ENCODE results near the gene PRR36. TPM values are rescaled to one million over a fixed set of nuclear protein-coding genes. Genes with fewer than 3 reads are reported as not detected.
A peak's percentile ranks its signal among the peaks of the same experiment; 100 is the strongest.

The PRR36 gene
- total RNA-seq, 2 donors from 2014 or later, result 0.19 to 0.21 TPM

GRCh38 chr19:7829166-7829520 lies 45.0 kb downstream of the PRR36 start:
- Mint-ChIP-seq H3K27me3 (no peaks in the 10 kb centered on the region), H3K9me3 (no peaks in the 10 kb centered on the region), H3K4me3 (peak overlapping the region; percentile 91), H3K27ac (peak overlapping the region; percentile 88), H3K36me3 (ENCODE audit: low read depth) (no peaks in the 10 kb centered on the region), H3K4me1 (peaks cover 14% of the 10 kb centered on the region)
- no peak for ATAC-seq (replicated peaks)

GRCh38 chr19:7823686-7824301 lies 50.4 kb downstream of the PRR36 start:
- H3K27me3 Mint-ChIP-seq, result peaks cover 15% of the 10 kb centered on the region
- no peaks in the 10 kb centered on the region for H3K9me3 Mint-ChIP-seq
- H3K4me1 Mint-ChIP-seq, result peaks cover under 1% of the 10 kb centered on the region
- no peak for ATAC-seq (replicated peaks)
- H3K36me3 Mint-ChIP-seq (ENCODE audit: low read depth), result no peaks in the 10 kb centered on the region
- H3K27ac Mint-ChIP-seq, result no peak overlapping the region
- no peak overlapping the region for H3K4me3 Mint-ChIP-seq

GRCh38 chr19:7822910-7823515 lies 51.2 kb downstream of the PRR36 start:
- no peak overlapping the region for H3K27ac Mint-ChIP-seq
- H3K36me3 Mint-ChIP-seq (ENCODE audit: low read depth), result no peaks in the 10 kb centered on the region
- no peaks in the 10 kb centered on the region for H3K9me3 Mint-ChIP-seq
- H3K27me3 Mint-ChIP-seq, result peaks cover 15% of the 10 kb centered on the region
- no peaks in the 10 kb centered on the region for H3K4me1 Mint-ChIP-seq
- ATAC-seq (replicated peaks), result no peak
- H3K4me3 Mint-ChIP-seq, result no peak overlapping the region

- Mint-ChIP-seq H3K36me3 (ENCODE audit: low read depth) (no peaks in the 10 kb centered on the region), H3K27me3 (peaks cover 15% of the 10 kb centered on the region), H3K9me3 (no peaks in the 10 kb centered on the region), H3K27ac (no peak overlapping the region), H3K4me3 (no peak overlapping the region), H3K4me1 (no peaks in the 10 kb centered on the region)
- no peak for ATAC-seq (replicated peaks)
These were observed 53.6 kb downstream of the PRR36 start for GRCh38 chr19:7820588-7820987.

- Mint-ChIP-seq H3K4me3 (no peak overlapping the region), H3K9me3 (no peaks in the 10 kb centered on the region), H3K27me3 (peaks cover 15% of the 10 kb centered on the region), H3K36me3 (ENCODE audit: low read depth) (no peaks in the 10 kb centered on the region), H3K27ac (no peak overlapping the region), H3K4me1 (peaks cover 6% of the 10 kb centered on the region)
- no peak for ATAC-seq (replicated peaks)
These were observed 54.9 kb downstream of the PRR36 start for GRCh38 chr19:7819337-7819736.

GRCh38 chr19:7818806-7819205 lies 55.4 kb downstream of the PRR36 start:
- Mint-ChIP-seq H3K27ac (no peak overlapping the region), H3K27me3 (peaks cover 13% of the 10 kb centered on the region), H3K4me1 (peaks cover 6% of the 10 kb centered on the region), H3K9me3 (no peaks in the 10 kb centered on the region), H3K4me3 (no peak overlapping the region), H3K36me3 (ENCODE audit: low read depth) (no peaks in the 10 kb centered on the region)
- ATAC-seq (replicated peaks), result no peak

Other genes with a start within 250 kb of the PRR36 start
- 10 to 100 TPM; 39.0 to 53.8 TPM for gene XAB2, start 244.8 kb downstream of the PRR36 start, total RNA-seq
- 10 to 100 TPM; 90.1 to 93.7 TPM for gene PET100, start 244.6 kb downstream of the PRR36 start, total RNA-seq
- 10 to 100 TPM in 1 of 2 donors, 1 to 10 TPM in 1; 3.6 to 19.5 TPM for gene PCP2, start 240.7 kb downstream of the PRR36 start, total RNA-seq
- gene STXBP2, start 237.3 kb downstream of the PRR36 start, total RNA-seq, result 100 to 1,000 TPM; 113 to 154 TPM
- gene RETN, start 205.3 kb downstream of the PRR36 start, total RNA-seq, result not detected
- not detected for gene MCEMP1, start 197.3 kb downstream of the PRR36 start, total RNA-seq
- 10 to 100 TPM; 61.8 to 82.5 TPM for gene TRAPPC5, start 193.6 kb downstream of the PRR36 start, total RNA-seq
- gene FCER2, start 172.3 kb downstream of the PRR36 start, total RNA-seq, result 1 to 10 TPM in 1 of 2 donors, under 1 TPM in 1; 0.65 to 2.8 TPM
- not detected for gene CLEC4G, start 142.3 kb downstream of the PRR36 start, total RNA-seq
- not detected for gene CD209, start 126.9 kb downstream of the PRR36 start, total RNA-seq
- gene CLEC4M, start 111.1 kb downstream of the PRR36 start, total RNA-seq, result not detected
- 1 to 10 TPM; 3.6 to 4.5 TPM for gene EVI5L, start 44.2 kb downstream of the PRR36 start, total RNA-seq
- not detected for gene LRRC8E, start 14.1 kb upstream of the PRR36 start, total RNA-seq
- 10 to 100 TPM; 39.0 to 46.3 TPM for gene MAP2K7, start 29.5 kb upstream of the PRR36 start, total RNA-seq
- 1 to 10 TPM; 3.7 to 7.6 TPM for gene TGFBR3L, start 40.4 kb upstream of the PRR36 start, total RNA-seq
- 10 to 100 TPM; 16.4 to 20.9 TPM for gene SNAPC2, start 45.9 kb upstream of the PRR36 start, total RNA-seq
- under 1 TPM in 1 of 2 donors, not detected in 1; 0.19 TPM for gene CTXN1, start 51.7 kb upstream of the PRR36 start, total RNA-seq
- gene TIMM44, start 69.3 kb upstream of the PRR36 start, total RNA-seq, result 10 to 100 TPM; 49.8 to 81.5 TPM
- gene ELAVL1, start 131.3 kb upstream of the PRR36 start, total RNA-seq, result 100 to 1,000 TPM in 1 of 2 donors, 10 to 100 TPM in 1; 81.6 to 155 TPM
- gene CCL25, start 178.4 kb upstream of the PRR36 start, total RNA-seq, result under 1 TPM in 1 of 2 donors, not detected in 1; 0.48 TPM